Measurements from ENCODE around the gene SMYD3. TPM values are rescaled to one million over a fixed set of nuclear protein-coding genes. Genes with fewer than 3 reads are reported as not detected.

Gene SMYD3
- total and polyA plus RNA-seq, 9 of the 15 experiments (the other 6 are each of a cell fraction or from before 2014, with no cell fraction given), result 128 to 440 (median 197) TPM

- no peak for TF ChIP-seq CUX1 (CRISPR knock-in tag; IDR thresholded peaks at IDR 0.05)
- TF ChIP-seq MGA (IDR thresholded peaks at IDR 0.05), result peak; percentile 56
- TF ChIP-seq TAF9B (IDR thresholded peaks at IDR 0.05; ENCODE audit: partially characterized antibody), result peak; percentile 18
- 0 out of 2 replicates have a peak, but pooled peaks have one; percentile 27 for TF ChIP-seq CREB3 (tag; conservative IDR thresholded peaks at IDR 0.05; ENCODE audit: low read depth)
- TF ChIP-seq HDAC2 (IDR thresholded peaks at IDR 0.05), result 0 out of 2 replicates have a peak, but pooled peaks have one; percentile 24
- TF ChIP-seq SPI1 (IDR thresholded peaks at IDR 0.05; ENCODE audit: borderline replicate concordance, low read depth, low read length), result peak; percentile 21; the same call in 1 of the 2 replicates
- TF ChIP-seq TRIM24 (IDR thresholded peaks at IDR 0.05), result peak in 1 of 2 experiments; percentile 15; a peak in 1 of 4 replicates
- TF ChIP-seq ELF1 (tag; IDR thresholded peaks at IDR 0.05), result peak; percentile 37; the same call in 1 of the 2 replicates
Measured at GRCh38 chr1:246193537-246193936, 313.5 kb downstream of the SMYD3 start (continued).

Measured in K562 (cell line).